B cell (primary cell): ENCODE data around the gene GLIS2. TPM values are rescaled to one million over a fixed set of nuclear protein-coding genes. Genes with fewer than 3 reads are reported as not detected.

Source experiments
- ATAC-seq: fragments of 200-7000 bp; cut with Tn5 transposase; one replicate; pipeline ENCODE4 v1.10.0; 2021; ENCODE audit warnings: low read depth, mild to moderate bottlenecking, moderate number of reproducible peaks, moderate library complexity
- CTCF ChIA-PET: fragments of 350-600 bp; sonication (Branson Sonifier 250); formaldehyde crosslinking; loops from one replicate; lab custom pipeline; 2021; ENCODE audit warnings: antibody characterized with exemption, inconsistent platforms; lab: Charles Lee
- POLR2A ChIA-PET: fragments of 350-600 bp; sonication (Branson Sonifier 250); formaldehyde crosslinking; loops from one replicate; lab custom pipeline; 2021; ENCODE audit warnings: antibody characterized with exemption; lab: Charles Lee
- DNase-seq: peaks from one replicate; pipeline ENCODE4 v3.0.0; 2013
- H2AFZ ChIP-seq: 2 replicates; pipeline ENCODE4 v1.6.1; 2012; ENCODE audit warnings: mild to moderate bottlenecking, low read depth, low read length; ENCODE audit not compliant: insufficient read depth, poor library complexity, severe bottlenecking
- H3K27ac ChIP-seq, 2 donors: 1 replicate in 1 of 2; 2 replicates in 1 of 2; pipeline ENCODE4 v1.5.1; 2012 to 2013; ENCODE audit warnings: low read length in 2 of 2, mild to moderate bottlenecking in 2 of 2, moderate library complexity in 1 of 2
- H3K27me3 ChIP-seq, 4 experiments: fragments of 200-600 bp in 1 of 4; sonication (generic) in 1 of 4; replicated peaks in 1 of 4; 1 replicate in 2 of 4; 2 replicates in 2 of 4; pipeline versions ENCODE4 v1.6.1 to v1.7.0; 2013 to 2016; ENCODE audit warnings: low read length in 3 of 4, mild to moderate bottlenecking in 2 of 4, mixed read lengths in 1 of 4, moderate library complexity in 1 of 4; ENCODE audit not compliant: insufficient read depth in 4 of 4, control insufficient read depth in 3 of 4; ENCODE audit errors: control extremely low read depth in 1 of 4
- H3K36me3 ChIP-seq, 2 experiments: replicated peaks in 1 of 2; 1 replicate in 1 of 2; 2 replicates in 1 of 2; pipeline versions ENCODE4 v1.6.1 to v1.7.1; 2013; ENCODE audit warnings: low read length in 1 of 2; ENCODE audit not compliant: insufficient read depth in 2 of 2, control insufficient read depth in 1 of 2; ENCODE audit errors: control extremely low read depth in 1 of 2, extremely low read depth in 1 of 2
- H3K4me1 ChIP-seq, 2 donors: fragments of 200-600 bp in 1 of 2; sonication (generic) in 1 of 2; 1 replicate in 1 of 2; 2 replicates in 1 of 2; pipeline versions ENCODE4 v1.5.1 to v1.6.1; 2013 to 2017; ENCODE audit warnings: low read length in 2 of 2; ENCODE audit not compliant: control insufficient read depth in 2 of 2, insufficient read depth in 2 of 2
- H3K4me2 ChIP-seq: replicated peaks from 2 replicates; pipeline ENCODE3; 2012; ENCODE audit warnings: mild to moderate bottlenecking, low read depth, low read length; ENCODE audit not compliant: poor library complexity, severe bottlenecking
- H3K4me3 ChIP-seq, 5 experiments: fragments of 200-600 bp in 1 of 5; sonication (generic) in 1 of 5; 1 replicate in 3 of 5; 2 replicates in 2 of 5; pipeline versions ENCODE4 v1.5.1 to v1.7.0; 2011 to 2016; ENCODE audit warnings: low read length in 4 of 5, mild to moderate bottlenecking in 4 of 5, low read depth in 2 of 5, control low read depth in 1 of 5, moderate library complexity in 1 of 5; ENCODE audit not compliant: insufficient read depth in 1 of 5; ENCODE audit errors: control extremely low read depth in 1 of 5, extremely low read depth in 1 of 5
- H3K79me2 ChIP-seq: fragments of 200-600 bp; sonication (generic); one replicate; pipeline ENCODE4 v1.6.0; 2016; ENCODE audit warnings: low read length; ENCODE audit not compliant: control insufficient read depth, insufficient read depth
- H3K9ac ChIP-seq: fragments of 200-600 bp; sonication (generic); 2 replicates; pipeline ENCODE4 v1.6.1; 2017; ENCODE audit warnings: mild to moderate bottlenecking, low read length, moderate library complexity
- H3K9me3 ChIP-seq, 3 donors: one replicate each; pipeline versions ENCODE4 v1.6.1 to v1.7.1; 2013; ENCODE audit warnings: low read length in 2 of 3; ENCODE audit not compliant: control insufficient read depth in 2 of 3, insufficient read depth in 1 of 3; ENCODE audit errors: control extremely low read depth in 1 of 3
- H4K20me1 ChIP-seq: 2 replicates; pipeline ENCODE4 v1.6.0; 2012; ENCODE audit warnings: mild to moderate bottlenecking, low read length; ENCODE audit not compliant: insufficient read depth, control insufficient read depth, poor library complexity, severe bottlenecking
- H3K27ac Mint-ChIP-seq: one replicate; pipeline ENCODE4 v1.8.0; 2021; ENCODE audit warnings: mixed read lengths
- H3K27me3 Mint-ChIP-seq: one replicate; pipeline ENCODE4 v1.8.0; 2021; ENCODE audit warnings: mixed read lengths
- H3K4me1 Mint-ChIP-seq: one replicate; pipeline ENCODE4 v1.8.0; 2021; ENCODE audit warnings: mixed read lengths
- H3K4me3 Mint-ChIP-seq: one replicate; pipeline ENCODE4 v1.8.0; 2021; ENCODE audit warnings: mixed read lengths
- H3K9me3 Mint-ChIP-seq: one replicate; pipeline ENCODE4 v1.8.0; 2022; ENCODE audit warnings: mixed read lengths; ENCODE audit not compliant: insufficient read depth
- EZH2 ChIP-seq: IDR thresholded peaks from 2 replicates; pipeline ENCODE4 v1.6.1; 2012; ENCODE audit warnings: borderline replicate concordance, low read depth, mild to moderate bottlenecking, moderate library complexity, low read length; ENCODE audit not compliant: insufficient read depth, poor library complexity, severe bottlenecking
- WGBS: methylation state at CpG from one replicate; pipeline ENCODE4 v1.1.5; 2013; ENCODE audit warnings: missing lambda C conversion rate; ENCODE audit not compliant: insufficient coverage; 5-methylcytosine and 5-hydroxymethylcytosine counted together
- intact Hi-C: fragments of 100-400 bp; cut with micrococcal nuclease; formaldehyde crosslinking; loops from one replicate; pipeline ENCODE4 v1.10.0; 2022
- polyA plus RNA-seq: library from polyadenylated mRNA; depleted of rRNA; stranded (reverse); fragments of >200 nt; gene quantifications from 2 replicates; pipeline ENCODE4 v1.2.3, GENCODE V29; 2012
- total RNA-seq, 2 donors: library from RNA; stranded (reverse); fragments of 120-200 nt in 1 of 2; gene quantifications; 1 replicate in 1 of 2; 2 replicates in 1 of 2; pipeline versions ENCODE4 v1.2.3 to v1.2.4, GENCODE V29; 2013 to 2022
- TF ChIP-seq, protein P1 (sequence below): fragments of 200-600 bp; IDR thresholded peaks from one replicate; pipeline ENCODE4 v1.8.0; 2022; ENCODE audit warnings: antibody characterized with exemption, mild to moderate bottlenecking

GLIS2 gene
- total and polyA plus RNA-seq, 2 donors (not counting 1 experiment from before 2014, with no cell fraction given), result not detected

DNA sequence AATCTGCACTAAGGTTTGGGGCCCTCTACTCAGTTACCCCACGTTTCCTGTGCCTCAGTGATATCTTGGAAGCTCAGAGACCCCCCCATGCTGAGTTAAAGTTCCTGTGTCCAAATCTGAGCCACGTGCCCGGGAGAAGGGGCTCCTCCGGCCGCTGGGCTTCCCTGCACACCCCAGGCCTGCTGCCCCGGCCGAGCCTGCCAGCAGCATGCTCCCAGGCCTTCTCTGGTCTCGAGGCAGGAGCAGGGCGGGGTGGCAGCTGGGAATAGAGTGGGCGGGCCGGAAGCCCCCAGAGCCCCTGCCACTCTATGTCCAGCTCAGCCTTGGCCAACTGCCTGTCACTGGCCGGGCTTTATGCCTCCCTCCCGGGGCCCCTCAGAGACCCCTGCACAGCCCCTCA is 50.1 kb downstream of the GLIS2 start:
- ATAC-seq (no peak), DNase-seq (no peak)
- H2AFZ ChIP-seq, result no peak overlapping the region
- no peak overlapping the region for H3K9ac ChIP-seq
- H3K4me3 Mint-ChIP-seq, result no peak overlapping the region
- H3K4me3 ChIP-seq, result no peak overlapping the region
- no peaks in the 10 kb centered on the region for H3K9me3 Mint-ChIP-seq
- intact Hi-C loops, result no loop called here
- TF ChIP-seq EZH2, result no peak
- TF ChIP-seq, protein P1, sequence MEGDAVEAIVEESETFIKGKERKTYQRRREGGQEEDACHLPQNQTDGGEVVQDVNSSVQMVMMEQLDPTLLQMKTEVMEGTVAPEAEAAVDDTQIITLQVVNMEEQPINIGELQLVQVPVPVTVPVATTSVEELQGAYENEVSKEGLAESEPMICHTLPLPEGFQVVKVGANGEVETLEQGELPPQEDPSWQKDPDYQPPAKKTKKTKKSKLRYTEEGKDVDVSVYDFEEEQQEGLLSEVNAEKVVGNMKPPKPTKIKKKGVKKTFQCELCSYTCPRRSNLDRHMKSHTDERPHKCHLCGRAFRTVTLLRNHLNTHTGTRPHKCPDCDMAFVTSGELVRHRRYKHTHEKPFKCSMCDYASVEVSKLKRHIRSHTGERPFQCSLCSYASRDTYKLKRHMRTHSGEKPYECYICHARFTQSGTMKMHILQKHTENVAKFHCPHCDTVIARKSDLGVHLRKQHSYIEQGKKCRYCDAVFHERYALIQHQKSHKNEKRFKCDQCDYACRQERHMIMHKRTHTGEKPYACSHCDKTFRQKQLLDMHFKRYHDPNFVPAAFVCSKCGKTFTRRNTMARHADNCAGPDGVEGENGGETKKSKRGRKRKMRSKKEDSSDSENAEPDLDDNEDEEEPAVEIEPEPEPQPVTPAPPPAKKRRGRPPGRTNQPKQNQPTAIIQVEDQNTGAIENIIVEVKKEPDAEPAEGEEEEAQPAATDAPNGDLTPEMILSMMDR, result no peak
- ChIA-PET POLR2A (interaction anchor here (2.5 kb wide), 1 partner anchor 36 kb away, joined by 11 read pairs; no protein-coding TSS in a partner anchor), CTCF (interaction anchor here (3.9 kb wide), 1 partner anchor 37 kb away, joined by 38 read pairs; no protein-coding TSS in a partner anchor)
- peaks cover 71% of the 10 kb centered on the region for H4K20me1 ChIP-seq
- no peak overlapping the region for H3K27ac ChIP-seq
- H3K27me3 ChIP-seq, result no peaks in the 10 kb centered on the region
- no peak overlapping the region for H3K27ac Mint-ChIP-seq
- no peaks in the 10 kb centered on the region for H3K9me3 ChIP-seq
- H3K79me2 ChIP-seq, result peaks cover 5% of the 10 kb centered on the region
- H3K4me2 ChIP-seq, result peak overlapping the region; percentile 55
- no peaks in the 10 kb centered on the region for H3K27me3 Mint-ChIP-seq
- WGBS, result 100% methylated on average over 11 of the region's 13 CpGs
- peaks cover 6 to 42% of the 10 kb centered on the region in 2 donors for H3K4me1 ChIP-seq
- H3K4me1 Mint-ChIP-seq, result peaks cover 26% of the 10 kb centered on the region
- H3K36me3 ChIP-seq, result peaks cover 4 to 55% of the 10 kb centered on the region in 2 experiments

DNA sequence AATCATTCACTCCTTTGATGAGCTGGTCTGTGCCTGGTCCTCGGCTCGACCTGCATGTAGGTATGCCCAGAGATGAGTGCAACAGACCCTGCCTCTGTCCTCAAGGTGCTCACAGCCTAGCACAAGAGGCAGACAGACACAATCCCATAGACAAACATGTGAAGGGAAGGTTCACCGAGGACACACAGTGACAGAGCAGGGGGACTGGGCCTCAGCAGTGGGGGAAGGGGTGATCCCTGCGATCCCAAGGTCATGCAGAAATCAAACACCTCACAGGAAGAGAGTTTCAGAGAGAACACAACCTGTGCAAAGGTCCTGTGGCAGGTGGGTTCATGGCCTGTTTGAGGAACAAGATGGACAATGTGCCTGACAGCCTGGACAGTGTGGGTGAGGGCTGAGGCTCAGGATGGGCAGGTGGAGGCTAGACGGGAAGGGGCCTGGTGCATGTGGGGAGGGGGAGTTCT is 51.6 kb downstream of the GLIS2 start:
- H3K27me3 Mint-ChIP-seq, result no peaks in the 10 kb centered on the region
- Histone ChIP-seq H3K9ac (no peak overlapping the region), H4K20me1 (peaks cover 69% of the 10 kb centered on the region), H3K4me1 (peaks cover 11 to 49% of the 10 kb centered on the region in 2 donors), H3K79me2 (peaks cover 15% of the 10 kb centered on the region), H3K9me3 (no peaks in the 10 kb centered on the region), H3K4me3 (no peak overlapping the region), H3K36me3 (peaks cover 4 to 41% of the 10 kb centered on the region in 2 experiments), H3K27me3 (no peaks in the 10 kb centered on the region), H2AFZ (no peak overlapping the region), H3K4me2 (no peak overlapping the region), H3K27ac (no peak overlapping the region)
- intact Hi-C loops, result no loop called here
- H3K4me1 Mint-ChIP-seq, result peaks cover 30% of the 10 kb centered on the region
- DNase-seq (no peak), ATAC-seq (no peak)
- no peak overlapping the region for H3K4me3 Mint-ChIP-seq
- no peak for TF ChIP-seq EZH2
- TF ChIP-seq, protein P1, result no peak
- no peak overlapping the region for H3K27ac Mint-ChIP-seq
- ChIA-PET POLR2A (interaction anchor here (0.5 kb wide), 1 partner anchor 84 kb away, joined by 4 read pairs; no protein-coding TSS in a partner anchor), CTCF (interaction anchor here (3.9 kb wide), 1 partner anchor 35 kb away, joined by 38 read pairs; no protein-coding TSS in a partner anchor)
- 89% methylated on average over 1 of the region's 5 CpGs for WGBS
- H3K9me3 Mint-ChIP-seq, result no peaks in the 10 kb centered on the region
